HEK293 (cell line): Measurements from ENCODE around the gene ATP5F1D.

Source experiments
- AEBP2 ChIP-seq: fragments of 450-650 bp; formaldehyde crosslinking; IDR thresholded peaks from 2 replicates; pipeline ENCODE4 v1.5.1; 2016; ENCODE audit warnings: missing biosample characterization, missing genetic modification characterization, borderline replicate concordance
- EGR2 ChIP-seq: fragments of 450-650 bp; formaldehyde crosslinking; IDR thresholded peaks from 2 replicates; pipeline ENCODE4 v1.5.1; 2016; ENCODE audit warnings: low read depth, missing biosample characterization, missing genetic modification characterization
- GLIS1 ChIP-seq: fragments of 450-650 bp; formaldehyde crosslinking; IDR thresholded peaks from 2 replicates; pipeline ENCODE4 v1.5.1; 2016; ENCODE audit warnings: missing biosample characterization, missing genetic modification characterization
- KLF7 ChIP-seq: fragments of 450-650 bp; formaldehyde crosslinking; IDR thresholded peaks from 2 replicates; pipeline ENCODE4 v1.5.1; 2016; ENCODE audit warnings: missing biosample characterization, missing genetic modification characterization, borderline replicate concordance
- PRDM10 ChIP-seq: fragments of 450-650 bp; formaldehyde crosslinking; IDR thresholded peaks from 2 replicates; pipeline ENCODE4 v1.5.1; 2016; ENCODE audit warnings: missing biosample characterization, missing genetic modification characterization
- RBAK ChIP-seq: fragments of 450-650 bp; formaldehyde crosslinking; IDR thresholded peaks from 2 replicates; pipeline ENCODE4 v1.5.1; 2016; ENCODE audit warnings: missing biosample characterization, missing genetic modification characterization
- SCRT2 ChIP-seq: fragments of 450-650 bp; formaldehyde crosslinking; IDR thresholded peaks from 2 replicates; pipeline ENCODE4 v1.5.1; 2016; ENCODE audit warnings: missing biosample characterization, missing genetic modification characterization
- ZBTB21 ChIP-seq: fragments of 450-650 bp; formaldehyde crosslinking; IDR thresholded peaks from 2 replicates; pipeline ENCODE4 v1.5.1; 2017; ENCODE audit warnings: missing biosample characterization, missing genetic modification characterization
- ZNF133 ChIP-seq: fragments of 450-650 bp; formaldehyde crosslinking; IDR thresholded peaks from 2 replicates; pipeline ENCODE4 v1.5.1; 2016; ENCODE audit warnings: missing biosample characterization, missing genetic modification characterization
- ZNF140 ChIP-seq: fragments of 450-650 bp; formaldehyde crosslinking; IDR thresholded peaks from 2 replicates; pipeline ENCODE4 v1.5.1; 2016; ENCODE audit warnings: missing biosample characterization, missing genetic modification characterization
- ZNF18 ChIP-seq: fragments of 450-650 bp; formaldehyde crosslinking; IDR thresholded peaks from 2 replicates; pipeline ENCODE4 v1.5.1; 2016; ENCODE audit warnings: missing biosample characterization, missing genetic modification characterization
- ZNF214 ChIP-seq: fragments of 450-650 bp; formaldehyde crosslinking; IDR thresholded peaks from 2 replicates; pipeline ENCODE4 v1.5.1; 2017; ENCODE audit warnings: missing biosample characterization, mild to moderate bottlenecking, missing genetic modification characterization, borderline replicate concordance
- ZNF221 ChIP-seq: fragments of 450-650 bp; formaldehyde crosslinking; IDR thresholded peaks from 2 replicates; pipeline ENCODE4 v1.5.1; 2017; ENCODE audit warnings: missing biosample characterization, missing genetic modification characterization, borderline replicate concordance
- ZNF239 ChIP-seq: fragments of 450-650 bp; formaldehyde crosslinking; IDR thresholded peaks from 2 replicates; pipeline ENCODE4 v1.5.1; 2016; ENCODE audit warnings: missing biosample characterization, missing genetic modification characterization
- ZNF274 ChIP-seq, 2 experiments: fragments of 200-500 bp in 1 of 2; fragments of 450-650 bp in 1 of 2; sonication (Bioruptor generic) in 1 of 2; formaldehyde crosslinking in 1 of 2; IDR thresholded peaks; 2 replicates each; pipeline versions ENCODE4 v1.5.1 to v1.6.1; 2014 to 2016; ENCODE audit warnings: borderline replicate concordance in 1 of 2, inconsistent platforms in 1 of 2, low read length in 1 of 2, missing biosample characterization in 1 of 2, missing genetic modification characterization in 1 of 2
- ZNF280C ChIP-seq: fragments of 450-650 bp; formaldehyde crosslinking; IDR thresholded peaks from 2 replicates; pipeline ENCODE4 v1.5.1; 2016; ENCODE audit warnings: missing biosample characterization, missing genetic modification characterization
- ZNF350 ChIP-seq: fragments of 450-650 bp; formaldehyde crosslinking; IDR thresholded peaks from 2 replicates; pipeline ENCODE4 v1.5.0; 2017; ENCODE audit warnings: missing biosample characterization, mild to moderate bottlenecking, missing genetic modification characterization
- ZNF362 ChIP-seq: fragments of 450-650 bp; formaldehyde crosslinking; IDR thresholded peaks from 2 replicates; pipeline ENCODE4 v1.5.1; 2016; ENCODE audit warnings: missing biosample characterization, missing genetic modification characterization
- ZNF426 ChIP-seq: fragments of 450-650 bp; formaldehyde crosslinking; IDR thresholded peaks from 2 replicates; pipeline ENCODE4 v1.5.1; 2017; ENCODE audit warnings: missing biosample characterization, missing genetic modification characterization, mild to moderate bottlenecking, inconsistent platforms, moderate library complexity
- ZNF530 ChIP-seq: fragments of 450-650 bp; formaldehyde crosslinking; IDR thresholded peaks from 2 replicates; pipeline ENCODE4 v1.5.1; 2016; ENCODE audit warnings: low read depth, missing biosample characterization, missing genetic modification characterization
- ZNF596 ChIP-seq: fragments of 450-650 bp; IDR thresholded peaks from 2 replicates; pipeline ENCODE4 v1.5.0; 2018; ENCODE audit warnings: missing biosample characterization, mild to moderate bottlenecking, missing genetic modification characterization, moderate library complexity
- ZNF624 ChIP-seq: fragments of 450-650 bp; formaldehyde crosslinking; IDR thresholded peaks from 2 replicates; pipeline ENCODE4 v1.5.1; 2017; ENCODE audit warnings: missing biosample characterization, missing genetic modification characterization
- ZNF658 ChIP-seq: fragments of 450-650 bp; formaldehyde crosslinking; IDR thresholded peaks from 2 replicates; pipeline ENCODE4; 2016; ENCODE audit warnings: missing biosample characterization, missing genetic modification characterization
- ZNF664 ChIP-seq: fragments of 450-650 bp; formaldehyde crosslinking; IDR thresholded peaks from 2 replicates; pipeline ENCODE4 v1.5.1; 2016; ENCODE audit warnings: missing biosample characterization, missing genetic modification characterization
- ZNF830 ChIP-seq: fragments of 450-650 bp; IDR thresholded peaks from 2 replicates; pipeline ENCODE4 v1.5.0; 2018; ENCODE audit warnings: missing biosample characterization, missing genetic modification characterization, low read depth, mild to moderate bottlenecking, moderate library complexity
- ZSCAN18 ChIP-seq: fragments of 450-650 bp; formaldehyde crosslinking; IDR thresholded peaks from 2 replicates; pipeline ENCODE4 v1.5.1; 2016; ENCODE audit warnings: missing biosample characterization, missing genetic modification characterization

ATP5F1D gene

GRCh38 chr19:1260749-1261537 lies 19.4 kb downstream of the ATP5F1D start (continued):
- TF ChIP-seq AEBP2 (tag by site-specific recombination) (no peak), RBAK (tag by site-specific recombination) (no peak), ZNF658 (tag by site-specific recombination) (no peak), ZNF426 (tag by site-specific recombination) (no peak), ZNF18 (tag by site-specific recombination) (no peak), ZNF280C (tag by site-specific recombination) (no peak), ZNF830 (tag by site-specific recombination) (no peak), SCRT2 (tag by site-specific recombination) (no peak), ZSCAN18 (tag by site-specific recombination) (no peak), ZNF221 (no peak), ZNF664 (tag by site-specific recombination) (no peak), ZNF133 (no peak), GLIS1 (tag by site-specific recombination) (0 out of 2 replicates have a peak, but pooled peaks have one; percentile 7), KLF7 (tag by site-specific recombination) (no peak; the same call in 1 of the 2 replicates), ZNF274 (IDR thresholded peaks at IDR 0.05; ENCODE audit: low read length) (no peak), ZNF274 (tag by site-specific recombination; IDR thresholded peaks at IDR 0.05; ENCODE audit: borderline replicate concordance) (no peak), ZNF596 (tag by site-specific recombination) (no peak), ZNF140 (tag by site-specific recombination) (no peak), ZNF530 (no peak), ZNF214 (tag by site-specific recombination) (no peak), ZNF362 (tag by site-specific recombination) (no peak), ZNF350 (tag by site-specific recombination) (no peak), PRDM10 (tag by site-specific recombination) (no peak; the same call in 1 of the 2 replicates), ZBTB21 (tag by site-specific recombination) (no peak), EGR2 (tag by site-specific recombination) (peak; percentile 82), ZNF239 (tag by site-specific recombination) (no peak; the same call in 1 of the 2 replicates), ZNF624 (tag by site-specific recombination) (no peak)
